Stimulated activated memory B cell treated with anti-CD40 and anti-IgM and Interleukin-4, amounts not matched to agents 10 μg/mL and 1 μg/mL and 100 μg/mL, for 72 hours (primary cell): ENCODE results near the gene RAB2B.
A peak's percentile ranks its signal among the peaks of the same experiment; 100 is the strongest.

Experiments
- ATAC-seq: fragments of 150-1000 bp; cut with Tn5 transposase; 2 replicates; pipeline ENCODE4 v1.10.0; 2021
- H3K27ac Mint-ChIP-seq: one replicate; pipeline ENCODE4 v1.8.0; 2022; ENCODE audit warnings: mild to moderate bottlenecking, mixed read lengths
- H3K27me3 Mint-ChIP-seq: one replicate; pipeline ENCODE4 v1.8.0; 2022; ENCODE audit warnings: mixed read lengths
- H3K36me3 Mint-ChIP-seq: one replicate; pipeline ENCODE4 v1.8.0; 2022; ENCODE audit warnings: mixed read lengths
- H3K4me1 Mint-ChIP-seq: one replicate; pipeline ENCODE4 v1.8.0; 2022; ENCODE audit warnings: mixed read lengths
- H3K4me3 Mint-ChIP-seq: one replicate; pipeline ENCODE4 v1.8.0; 2022; ENCODE audit warnings: mild to moderate bottlenecking, moderate library complexity, mixed read lengths
- H3K9me3 Mint-ChIP-seq: one replicate; pipeline ENCODE4 v1.8.0; 2022; ENCODE audit warnings: mixed read lengths

RAB2B gene

GRCh38 chr14:21476925-21477681 is at the start of gene RAB2B, which contains the start of gene TOX4:
Gene RAB2B, minus strand, starts transcription at chr14:21476959. Its CDS starts 87 bp downstream, at chr14:21476872.
Gene TOX4, plus strand, starts transcription at chr14:21477195. Its CDS starts 84 bp downstream, at chr14:21477279.
- ATAC-seq: peak; percentile 100
- Mint-ChIP-seq H3K4me3 (peak within 1 kb of the TSS; percentile 95), H3K27ac (peak within 1 kb of the TSS; percentile 87), H3K9me3 (no peaks in the 10 kb centered on the region), H3K36me3 (peaks cover 28% of the 10 kb centered on the region), H3K27me3 (no peaks in the 10 kb centered on the region), H3K4me1 (peaks cover 44% of the 10 kb centered on the region)

DNA sequence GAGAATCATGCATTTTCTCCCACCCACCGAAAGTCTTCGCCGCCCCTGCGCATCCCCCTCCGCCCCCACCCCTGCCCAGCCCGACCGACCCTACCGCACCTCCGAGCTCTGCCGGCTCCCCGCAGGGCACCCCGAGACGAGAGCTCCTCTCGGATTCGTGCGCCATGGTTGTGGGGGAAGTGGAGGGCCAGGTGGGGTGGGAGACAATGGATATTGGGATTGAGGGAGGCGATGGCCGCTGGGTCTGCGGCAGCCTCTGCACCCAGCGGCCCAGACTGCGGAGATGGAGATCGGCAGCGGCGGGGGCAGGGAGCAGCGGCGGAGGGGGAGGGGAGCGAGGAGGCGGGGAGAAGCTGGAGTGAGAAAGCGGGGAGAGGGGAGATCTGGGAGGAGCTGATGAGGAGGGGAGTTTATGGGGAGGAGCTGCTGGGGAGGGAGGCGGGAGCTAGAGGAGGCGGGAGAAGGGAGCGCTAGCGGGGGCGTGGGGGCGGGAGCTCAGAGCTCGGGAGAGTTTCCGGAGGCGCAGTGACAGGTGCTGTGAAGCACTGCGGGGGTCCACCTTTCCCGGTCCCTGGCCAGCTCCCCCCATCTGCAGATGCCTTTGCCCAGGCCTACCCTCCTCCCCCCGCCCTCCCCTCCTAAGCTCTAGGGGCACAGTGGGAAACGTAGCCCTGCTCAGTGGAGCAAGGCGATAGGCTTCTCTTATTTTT is 49.4 kb upstream of the RAB2B start, which contains the start of gene SALL2:
TSS of gene SALL2 (minus strand) at position 385 of the 710 bp plus-strand sequence. CDS start at position 166, 219 bp downstream.
- peaks cover 6% of the 10 kb centered on the region for H3K4me1 Mint-ChIP-seq
- H3K27ac Mint-ChIP-seq: peak within 1 kb of the TSS; percentile 62
- peak; percentile 51 for ATAC-seq
- H3K4me3 Mint-ChIP-seq: peak within 1 kb of the TSS; percentile 68
- no peaks in the 10 kb centered on the region for H3K36me3 Mint-ChIP-seq
- no peaks in the 10 kb centered on the region for H3K27me3 Mint-ChIP-seq
- H3K9me3 Mint-ChIP-seq: no peaks in the 10 kb centered on the region

GRCh38 chr14:21525571-21525961 is 48.8 kb upstream of the RAB2B start:
- Mint-ChIP-seq H3K27me3 (no peaks in the 10 kb centered on the region), H3K4me1 (peaks cover 6% of the 10 kb centered on the region), H3K27ac (peak overlapping the region; percentile 62), H3K9me3 (no peaks in the 10 kb centered on the region), H3K4me3 (peak overlapping the region; percentile 68), H3K36me3 (no peaks in the 10 kb centered on the region)
- no peak for ATAC-seq

DNA sequence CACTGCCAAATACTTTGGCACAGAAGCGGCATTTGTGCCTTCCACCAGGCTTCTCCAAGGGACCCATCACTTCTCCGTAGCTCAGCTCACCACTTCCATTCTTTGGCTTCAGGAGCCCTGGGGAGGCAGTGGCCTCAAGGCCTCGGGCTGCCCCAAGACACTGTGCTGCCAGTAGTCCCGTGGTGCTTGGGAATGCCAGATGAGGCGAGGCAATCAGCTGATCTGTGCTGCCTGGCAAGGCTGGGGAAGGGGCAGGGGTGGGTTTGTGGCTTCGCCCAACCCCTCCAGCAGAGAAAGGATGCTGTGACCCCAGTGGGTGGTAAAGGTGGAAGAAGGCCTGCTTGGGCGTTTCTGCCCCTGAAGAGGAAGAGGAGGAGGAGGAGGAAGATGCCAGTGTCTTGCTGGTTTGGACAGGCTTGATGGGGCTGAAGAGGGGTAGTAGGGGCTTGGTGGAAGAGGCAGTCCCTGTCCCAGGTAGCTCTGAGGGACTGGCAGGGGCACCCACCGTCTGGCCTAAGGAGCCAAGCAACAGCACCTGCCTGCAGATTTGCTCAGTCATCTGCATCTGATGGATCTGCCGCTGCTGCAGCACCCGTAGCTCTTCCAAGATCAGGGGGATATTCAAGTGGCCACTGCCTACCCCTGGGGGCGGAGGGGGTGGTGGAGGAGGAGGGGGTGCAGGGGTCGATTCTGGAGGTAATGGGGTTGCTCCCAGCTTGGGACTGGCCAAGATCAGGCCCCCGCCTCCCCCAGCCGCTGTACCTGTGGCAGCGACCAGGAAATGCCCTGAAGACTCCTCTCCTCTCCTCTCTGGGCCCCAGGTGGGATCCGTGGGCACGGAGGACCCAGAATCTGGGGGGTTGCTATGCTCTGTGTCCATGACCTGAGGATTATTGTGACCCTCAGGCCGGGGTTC is 48.1 kb upstream of the RAB2B start:
- no peak for ATAC-seq
- Mint-ChIP-seq H3K27ac (no peak overlapping the region), H3K4me1 (peaks cover 6% of the 10 kb centered on the region), H3K9me3 (no peaks in the 10 kb centered on the region), H3K27me3 (no peaks in the 10 kb centered on the region), H3K4me3 (peak overlapping the region; percentile 68), H3K36me3 (no peaks in the 10 kb centered on the region)

DNA sequence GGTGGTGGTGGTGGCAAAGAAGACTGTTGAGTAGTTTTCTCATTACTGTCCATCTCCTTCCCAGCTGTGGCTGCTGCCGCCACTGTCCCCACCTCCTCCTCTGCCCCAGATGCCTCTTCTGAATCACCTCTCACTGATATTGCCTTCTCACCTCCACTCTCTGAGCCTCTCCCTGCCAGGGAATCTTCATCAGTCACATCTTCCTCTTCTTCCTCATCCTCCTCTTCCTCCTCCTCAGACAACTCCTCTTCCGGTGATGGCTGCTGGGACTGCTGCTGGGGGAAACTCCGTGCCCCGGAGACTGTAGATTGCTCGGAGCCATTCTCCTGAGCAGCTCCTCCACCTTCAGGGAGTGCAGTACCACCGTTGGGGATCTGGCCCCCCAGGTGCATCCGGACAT is 46.4 kb upstream of the RAB2B start:
- H3K36me3 Mint-ChIP-seq: no peaks in the 10 kb centered on the region
- peaks cover 6% of the 10 kb centered on the region for H3K4me1 Mint-ChIP-seq
- no peaks in the 10 kb centered on the region for H3K9me3 Mint-ChIP-seq
- H3K27ac Mint-ChIP-seq: no peak overlapping the region
- peaks cover 4% of the 10 kb centered on the region for H3K27me3 Mint-ChIP-seq
- no peak overlapping the region for H3K4me3 Mint-ChIP-seq
- ATAC-seq: no peak

DNA sequence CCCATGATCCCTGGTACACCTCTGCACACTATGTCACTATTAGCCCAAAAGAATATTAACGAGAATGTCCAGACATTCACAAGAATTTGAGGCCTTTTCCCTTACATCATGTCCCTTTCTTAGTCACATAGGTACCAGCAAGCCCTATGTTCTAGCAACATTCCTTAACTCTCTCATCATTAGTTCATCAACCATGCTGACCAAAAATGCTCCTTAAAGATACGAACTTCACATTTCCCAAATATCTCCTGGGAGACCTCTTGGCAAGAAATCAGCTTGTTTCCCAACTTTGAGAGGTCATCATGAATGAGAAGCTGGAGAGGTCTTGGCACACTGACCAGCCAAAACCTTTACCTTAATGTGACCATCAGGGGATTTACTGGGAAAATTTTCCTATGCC is 44.7 kb upstream of the RAB2B start:
- Mint-ChIP-seq H3K4me3 (no peak overlapping the region), H3K27me3 (peaks cover 6% of the 10 kb centered on the region), H3K36me3 (no peaks in the 10 kb centered on the region), H3K27ac (no peak overlapping the region), H3K4me1 (no peaks in the 10 kb centered on the region), H3K9me3 (no peaks in the 10 kb centered on the region)
- ATAC-seq: no peak

GRCh38 chr14:21520767-21521166 is 44.0 kb upstream of the RAB2B start:
- no peaks in the 10 kb centered on the region for H3K36me3 Mint-ChIP-seq
- no peak overlapping the region for H3K4me3 Mint-ChIP-seq
- no peaks in the 10 kb centered on the region for H3K9me3 Mint-ChIP-seq
- H3K4me1 Mint-ChIP-seq: no peaks in the 10 kb centered on the region
- H3K27ac Mint-ChIP-seq: no peak overlapping the region
- peaks cover 6% of the 10 kb centered on the region for H3K27me3 Mint-ChIP-seq
- no peak for ATAC-seq

DNA sequence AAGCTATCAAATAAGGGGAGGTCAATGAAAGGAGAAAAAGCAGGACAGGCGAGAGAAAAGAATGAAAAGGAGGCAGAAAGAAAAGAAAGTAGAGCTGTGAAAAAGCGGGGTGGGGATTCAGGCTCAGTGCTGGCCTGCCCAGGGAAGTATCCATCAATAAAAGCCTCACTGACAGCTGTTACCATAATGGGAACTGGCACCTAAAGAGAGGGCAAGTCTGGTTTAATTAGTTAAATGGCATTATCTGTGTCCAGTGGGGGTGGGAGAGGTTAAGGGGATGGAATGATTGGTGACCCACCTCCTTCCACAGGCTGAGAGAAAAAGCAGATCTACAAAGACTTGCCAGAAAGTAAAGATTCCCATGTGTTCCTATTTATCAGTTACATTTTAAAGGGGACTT is 42.0 kb upstream of the RAB2B start:
- H3K4me3 Mint-ChIP-seq: no peak overlapping the region
- ATAC-seq: no peak
- H3K27me3 Mint-ChIP-seq: peaks cover 6% of the 10 kb centered on the region
- H3K27ac Mint-ChIP-seq: no peak overlapping the region
- H3K9me3 Mint-ChIP-seq: no peaks in the 10 kb centered on the region
- no peaks in the 10 kb centered on the region for H3K4me1 Mint-ChIP-seq
- no peaks in the 10 kb centered on the region for H3K36me3 Mint-ChIP-seq

DNA sequence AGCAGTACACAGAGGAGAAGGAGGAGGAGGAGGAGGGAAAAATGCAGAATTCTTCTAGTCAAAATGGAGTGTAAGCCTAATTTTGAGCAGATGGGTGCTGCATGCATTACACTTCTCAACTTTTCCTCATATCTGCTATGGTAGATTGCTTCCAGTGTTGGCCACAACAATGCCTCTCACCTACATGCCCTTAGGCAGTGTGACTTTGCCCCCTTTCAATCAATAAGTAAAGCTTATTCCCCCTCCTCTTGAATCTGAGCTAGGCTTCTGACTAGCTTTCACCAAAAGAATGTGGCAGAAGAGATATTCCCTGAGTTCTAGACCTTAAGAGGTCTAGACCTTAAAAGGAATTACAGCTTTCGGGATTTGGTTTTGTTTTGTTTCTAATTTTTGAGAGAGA is 37.6 kb upstream of the RAB2B start:
- peaks cover 6% of the 10 kb centered on the region for H3K27me3 Mint-ChIP-seq
- H3K27ac Mint-ChIP-seq: no peak overlapping the region
- H3K36me3 Mint-ChIP-seq: no peaks in the 10 kb centered on the region
- ATAC-seq: no peak
- no peak overlapping the region for H3K4me3 Mint-ChIP-seq
- H3K4me1 Mint-ChIP-seq: peaks cover 12% of the 10 kb centered on the region
- no peaks in the 10 kb centered on the region for H3K9me3 Mint-ChIP-seq

DNA sequence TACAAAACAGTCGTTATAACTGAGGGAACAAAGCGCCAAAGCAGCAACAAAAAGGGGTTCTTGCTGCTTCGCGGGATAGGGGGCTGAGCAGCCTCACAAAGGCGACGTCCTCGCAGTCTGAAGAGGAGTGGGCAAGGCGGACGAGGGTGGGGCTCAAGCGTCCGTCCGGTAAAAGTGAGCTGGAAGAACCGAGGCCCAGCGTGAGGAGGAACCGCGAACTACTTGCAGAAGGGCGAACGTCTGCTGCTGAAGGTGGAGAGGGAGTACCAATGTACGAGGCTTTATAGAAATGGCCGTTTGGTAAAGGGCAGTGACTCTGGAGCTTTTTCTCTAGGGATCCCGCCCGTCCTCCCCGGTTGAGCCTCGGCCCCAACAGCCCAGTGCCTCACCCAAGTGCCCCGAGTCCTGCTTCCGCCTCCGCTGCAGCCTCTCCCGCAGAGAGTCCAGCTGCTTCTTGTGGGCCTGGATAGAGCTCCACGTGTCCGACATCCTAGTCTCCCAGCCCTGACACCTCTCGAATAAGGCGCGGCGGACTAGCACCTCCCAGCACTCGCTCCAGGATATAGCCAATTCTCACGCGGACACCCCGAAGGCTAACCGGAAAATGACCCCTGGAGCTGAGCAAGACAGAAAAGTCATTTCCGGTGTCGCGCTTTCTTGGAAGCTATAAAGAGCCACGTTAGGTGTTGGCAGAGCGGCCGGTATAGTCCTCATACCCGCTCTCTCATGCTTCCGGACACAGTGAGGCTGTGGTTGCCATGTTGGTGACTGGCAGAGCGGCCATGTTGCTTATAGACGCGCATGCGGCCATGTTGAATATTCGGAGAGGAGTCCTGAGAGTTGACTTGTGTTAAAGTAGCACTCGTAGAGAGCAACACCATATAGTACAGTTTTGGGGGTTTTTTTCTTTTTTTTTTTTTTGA is 34.2 kb upstream of the RAB2B start, which contains the start of gene METTL3:
TSS of gene METTL3 (minus strand) at position 606 of the 923 bp plus-strand sequence. CDS start at position 489, 117 bp downstream.
- H3K4me3 Mint-ChIP-seq: peak within 1 kb of the TSS; percentile 97
- H3K27me3 Mint-ChIP-seq: no peaks in the 10 kb centered on the region
- H3K36me3 Mint-ChIP-seq: peaks cover 11% of the 10 kb centered on the region
- peak; percentile 100 for ATAC-seq
- peak within 1 kb of the TSS; percentile 95 for H3K27ac Mint-ChIP-seq
- H3K4me1 Mint-ChIP-seq: peaks cover 34% of the 10 kb centered on the region
- no peaks in the 10 kb centered on the region for H3K9me3 Mint-ChIP-seq

DNA sequence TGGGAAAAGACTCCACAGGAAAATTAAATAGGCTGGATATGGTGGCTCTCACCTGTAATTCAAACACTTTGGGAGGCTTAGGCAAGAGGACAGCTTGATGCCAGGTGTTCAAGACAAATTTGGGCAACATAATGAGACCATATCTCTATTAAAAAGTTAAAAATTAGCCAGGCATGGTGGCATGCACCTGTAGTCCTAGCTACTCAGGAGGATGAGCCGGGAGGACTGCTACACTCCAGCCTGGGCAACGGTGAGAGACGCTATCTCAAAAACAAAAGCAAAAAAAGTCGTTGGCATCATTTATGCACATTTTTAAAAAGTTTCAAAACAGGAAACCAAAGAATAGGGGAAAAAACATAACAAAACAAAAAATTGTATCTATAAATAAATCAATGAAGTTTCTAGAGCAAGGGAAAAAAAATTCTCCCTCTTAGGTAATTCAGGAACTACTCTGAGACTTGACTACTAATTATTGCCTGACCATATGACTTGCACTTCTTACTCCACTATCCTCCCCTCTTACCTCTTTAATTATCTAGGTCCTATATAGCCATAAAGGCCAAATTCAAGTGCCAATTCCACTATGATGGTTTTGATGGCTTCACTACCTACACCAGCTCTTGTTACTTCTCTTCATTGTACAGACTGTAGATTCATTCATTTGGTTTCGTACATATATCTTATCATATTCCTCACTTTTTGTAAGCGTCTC is 32.8 kb upstream of the RAB2B start:
- peak overlapping the region; percentile 97 for H3K4me3 Mint-ChIP-seq
- H3K9me3 Mint-ChIP-seq: no peaks in the 10 kb centered on the region
- ATAC-seq: no peak
- peaks cover 44% of the 10 kb centered on the region for H3K4me1 Mint-ChIP-seq
- H3K27ac Mint-ChIP-seq: peak overlapping the region; percentile 95
- no peaks in the 10 kb centered on the region for H3K27me3 Mint-ChIP-seq
- H3K36me3 Mint-ChIP-seq: peaks cover 11% of the 10 kb centered on the region

- Mint-ChIP-seq H3K4me3 (no peak overlapping the region), H3K36me3 (peaks cover 29% of the 10 kb centered on the region), H3K4me1 (peaks cover 51% of the 10 kb centered on the region), H3K27me3 (no peaks in the 10 kb centered on the region), H3K9me3 (no peaks in the 10 kb centered on the region), H3K27ac (no peak overlapping the region)
- ATAC-seq: no peak
Measured at GRCh38 chr14:21506557-21506956, 29.8 kb upstream of the RAB2B start.

DNA sequence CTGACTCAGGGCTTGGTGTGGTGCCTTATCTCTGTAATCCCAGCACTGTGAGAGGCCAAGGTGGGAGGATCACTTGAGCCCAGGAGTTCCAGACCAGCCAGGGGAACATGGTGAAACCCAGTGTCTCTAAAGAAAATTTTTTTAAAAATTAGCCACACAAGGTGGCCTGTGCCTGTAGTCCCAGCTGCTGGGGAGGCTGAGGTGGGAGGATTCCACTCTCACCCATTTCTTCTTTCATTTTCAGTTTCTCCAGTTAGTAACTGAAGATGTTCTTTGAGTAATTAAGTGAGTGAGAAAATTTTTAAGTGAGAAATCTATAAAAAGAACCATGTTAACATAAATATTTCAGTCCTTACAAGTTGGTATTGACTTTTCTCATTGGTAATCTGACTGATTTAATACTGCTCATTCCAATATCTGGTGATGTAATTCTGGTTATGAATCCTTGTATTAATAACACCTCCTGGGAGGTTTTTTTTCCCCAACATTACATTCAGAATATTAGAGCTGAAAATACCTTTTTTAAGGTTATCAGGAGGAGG is 28.3 kb upstream of the RAB2B start:
- Mint-ChIP-seq H3K27me3 (no peaks in the 10 kb centered on the region), H3K9me3 (no peaks in the 10 kb centered on the region), H3K36me3 (peaks cover 42% of the 10 kb centered on the region), H3K27ac (peak overlapping the region; percentile 19), H3K4me3 (no peak overlapping the region), H3K4me1 (peaks cover 46% of the 10 kb centered on the region)
- no peak for ATAC-seq
